Measurements from ENCODE around the gene RANBP3L.
"Not testable (repeated sequence)": the region's sequence is repeated elsewhere in the genome, so short reads cannot be mapped to it uniquely, and the experiment has no call there.

RANBP3L gene

DNA sequence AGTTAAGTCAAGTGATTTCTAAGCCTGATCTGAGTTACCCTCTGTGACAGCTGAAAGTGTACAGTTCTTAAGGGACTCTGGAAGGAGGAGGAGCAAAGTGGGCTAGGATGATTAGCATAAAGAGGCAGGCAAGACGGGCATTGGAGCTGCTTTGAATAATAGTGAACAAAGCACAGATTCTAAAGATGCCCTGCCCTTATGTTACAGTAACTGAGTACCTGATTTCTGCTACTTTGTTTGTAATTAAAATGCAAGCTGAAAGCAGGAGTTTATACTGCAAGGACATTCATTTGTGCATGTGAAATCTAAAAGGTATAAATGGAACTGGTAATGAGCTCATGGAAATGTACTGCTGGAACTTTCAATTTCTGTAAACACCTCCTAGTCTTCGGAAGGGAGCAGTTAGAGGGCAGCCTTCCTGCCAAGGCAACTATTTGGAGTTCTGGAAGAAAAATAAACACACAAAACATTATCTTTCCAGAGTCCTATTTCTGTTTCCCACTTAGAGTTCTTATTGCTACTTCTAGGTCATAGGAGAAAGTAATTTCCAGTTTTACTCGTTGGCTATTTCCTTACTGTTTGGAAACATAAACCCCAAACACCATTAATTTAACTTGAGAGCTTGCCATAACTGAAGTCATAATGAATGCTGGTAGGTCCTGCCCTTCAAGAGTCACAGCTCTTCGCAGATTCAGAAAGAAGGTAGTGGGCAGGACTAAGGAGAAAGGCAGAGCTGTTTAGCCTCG is at the start of gene RANBP3L:
TSS of gene RANBP3L (minus strand) at position 45 of the 746 bp plus-strand sequence. CDS start 486 bp downstream, outside the sequence.
- no peak for DNase-seq

- no peak for DNase-seq
These were observed 45.4 kb upstream of the RANBP3L start for GRCh38 chr5:36346896-36347690.

DNA sequence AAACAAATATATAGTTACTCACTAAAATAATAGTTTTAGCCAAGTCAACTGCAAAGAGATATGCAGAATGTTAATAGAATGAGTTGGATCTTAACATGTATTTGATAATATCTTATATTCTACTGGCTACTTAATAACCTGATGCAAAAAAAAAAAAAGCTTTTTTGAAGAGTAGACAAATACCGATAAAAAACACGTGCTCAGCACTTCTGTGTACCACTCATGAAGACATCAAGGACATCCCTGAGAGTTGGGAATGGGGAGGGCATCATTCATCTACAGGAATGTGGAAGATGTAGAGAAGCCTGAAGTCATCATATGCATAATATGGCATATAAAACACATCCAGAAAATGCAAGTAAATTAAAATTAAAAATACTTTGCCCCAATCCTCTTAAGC is 43.2 kb upstream of the RANBP3L start:
- DNase-seq: no peak

DNA sequence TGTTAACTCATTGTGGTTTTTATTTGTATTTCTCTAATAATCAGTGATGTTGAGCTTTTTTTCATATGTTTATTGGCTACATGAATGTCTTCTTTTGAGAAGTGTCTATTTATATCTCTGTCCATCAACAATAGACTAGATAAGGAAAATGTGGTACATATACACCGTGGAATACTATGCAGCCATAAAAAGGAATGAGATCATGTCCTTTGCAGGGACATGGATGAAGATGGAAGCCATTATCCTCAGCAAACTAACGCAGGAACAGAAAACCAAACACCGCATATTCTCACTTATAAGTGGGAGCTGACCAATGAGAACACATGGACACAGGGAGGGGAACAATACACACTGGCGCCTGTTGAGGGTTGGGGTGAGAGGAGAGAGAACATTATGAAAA is 40.0 kb upstream of the RANBP3L start:
- DNase-seq: not testable (repeated sequence)

GRCh38 chr5:36337597-36337996 is 35.9 kb upstream of the RANBP3L start:
- no peak for DNase-seq

DNA sequence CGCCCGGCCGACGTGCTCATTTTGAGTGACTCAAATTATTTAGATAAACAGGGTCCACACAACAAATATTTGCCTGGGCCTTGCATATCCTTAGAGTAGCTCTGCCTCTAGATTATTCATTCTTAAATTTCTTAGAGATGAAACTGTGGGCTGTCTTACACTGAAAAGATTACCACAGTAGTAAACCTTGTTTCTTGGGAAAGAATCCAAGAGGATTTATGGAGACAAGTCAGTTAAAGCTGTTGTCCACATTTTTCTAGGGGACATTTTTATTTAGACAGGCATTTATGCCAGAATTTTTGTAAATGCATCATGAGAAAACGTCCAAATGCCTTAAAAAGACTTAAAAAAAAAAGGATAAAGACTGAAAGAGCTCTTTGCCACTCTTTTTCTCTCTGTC is 32.6 kb upstream of the RANBP3L start:
- DNase-seq: no peak

DNA sequence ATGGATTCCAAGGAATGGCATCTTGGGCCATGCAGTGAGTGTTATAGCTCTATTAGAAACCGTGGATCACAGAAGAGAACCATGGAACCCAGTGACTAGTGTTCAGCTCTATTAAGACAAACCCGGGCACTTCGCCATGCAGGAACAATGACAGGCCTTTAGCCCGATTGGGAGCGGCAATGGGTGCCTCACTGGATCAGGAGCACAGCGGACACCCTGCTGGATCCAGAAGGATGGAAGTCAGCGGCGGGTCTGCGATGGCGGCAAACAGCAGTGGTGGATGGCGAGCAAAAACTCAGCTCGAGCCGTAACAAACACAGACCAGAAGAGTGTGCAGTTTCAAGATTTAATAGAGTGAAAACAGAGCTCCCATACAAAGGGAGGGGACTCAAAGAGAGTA is 31.0 kb upstream of the RANBP3L start:
- DNase-seq: not testable (repeated sequence)

GRCh38 chr5:36325196-36325595 is 23.5 kb upstream of the RANBP3L start:
- DNase-seq: no peak

GRCh38 chr5:36323926-36324781 is 22.5 kb upstream of the RANBP3L start:
- DNase-seq: no peak

DNA sequence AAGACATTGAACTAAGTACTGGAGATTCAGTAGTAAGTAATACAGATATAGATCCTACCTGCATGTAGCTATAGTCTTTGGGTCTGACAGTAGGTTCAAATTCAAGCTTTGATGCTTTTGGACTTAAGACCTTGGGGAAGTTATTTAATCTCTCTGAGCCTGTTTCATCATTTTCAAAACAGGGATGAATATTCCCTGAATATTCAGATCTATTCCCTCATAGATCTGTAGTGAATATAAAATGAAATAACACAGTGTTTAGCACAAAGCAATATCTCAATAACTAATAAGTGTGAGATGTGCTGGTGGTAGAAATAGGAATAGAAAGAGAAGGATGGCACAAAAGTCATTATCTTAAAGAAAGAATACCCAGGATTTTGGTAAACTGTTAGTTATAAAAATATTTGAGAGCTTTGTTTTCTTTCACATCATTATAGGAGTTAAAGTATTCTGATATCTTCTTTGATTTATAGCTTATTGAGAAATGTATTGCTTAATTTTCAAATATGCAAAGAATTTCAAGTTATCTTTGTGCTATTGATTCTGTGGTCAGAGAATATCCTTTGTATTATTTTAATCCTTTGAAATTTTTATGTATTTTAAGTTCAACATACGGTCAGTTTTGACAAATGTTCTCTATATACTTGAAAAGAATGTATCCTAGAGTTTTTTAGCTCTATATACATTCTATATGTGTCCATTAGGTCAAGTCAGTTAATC is 11.4 kb upstream of the RANBP3L start:
- no peak for DNase-seq

DNA sequence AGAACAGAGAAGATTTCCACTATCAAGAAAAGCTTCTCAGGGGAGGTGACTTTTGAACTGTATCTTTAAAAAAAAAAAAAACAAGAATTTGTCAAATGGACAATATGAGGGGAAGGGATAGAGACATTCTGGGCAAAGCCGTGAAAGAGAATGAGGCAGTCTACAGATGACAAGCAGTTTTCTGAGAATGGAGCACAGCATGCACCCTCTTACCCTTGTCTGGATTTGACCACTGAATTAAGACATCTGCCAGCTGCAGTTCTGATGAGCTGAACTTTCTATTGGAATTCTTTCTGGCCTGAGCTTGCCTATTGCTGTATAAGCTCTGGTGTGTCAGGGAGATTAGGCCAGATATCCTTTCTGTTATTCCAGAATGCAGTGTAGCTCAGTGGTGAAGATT is 10.3 kb upstream of the RANBP3L start:
- no peak for DNase-seq

GRCh38 chr5:36310138-36310537 is 8.4 kb upstream of the RANBP3L start:
- no peak for DNase-seq

DNA sequence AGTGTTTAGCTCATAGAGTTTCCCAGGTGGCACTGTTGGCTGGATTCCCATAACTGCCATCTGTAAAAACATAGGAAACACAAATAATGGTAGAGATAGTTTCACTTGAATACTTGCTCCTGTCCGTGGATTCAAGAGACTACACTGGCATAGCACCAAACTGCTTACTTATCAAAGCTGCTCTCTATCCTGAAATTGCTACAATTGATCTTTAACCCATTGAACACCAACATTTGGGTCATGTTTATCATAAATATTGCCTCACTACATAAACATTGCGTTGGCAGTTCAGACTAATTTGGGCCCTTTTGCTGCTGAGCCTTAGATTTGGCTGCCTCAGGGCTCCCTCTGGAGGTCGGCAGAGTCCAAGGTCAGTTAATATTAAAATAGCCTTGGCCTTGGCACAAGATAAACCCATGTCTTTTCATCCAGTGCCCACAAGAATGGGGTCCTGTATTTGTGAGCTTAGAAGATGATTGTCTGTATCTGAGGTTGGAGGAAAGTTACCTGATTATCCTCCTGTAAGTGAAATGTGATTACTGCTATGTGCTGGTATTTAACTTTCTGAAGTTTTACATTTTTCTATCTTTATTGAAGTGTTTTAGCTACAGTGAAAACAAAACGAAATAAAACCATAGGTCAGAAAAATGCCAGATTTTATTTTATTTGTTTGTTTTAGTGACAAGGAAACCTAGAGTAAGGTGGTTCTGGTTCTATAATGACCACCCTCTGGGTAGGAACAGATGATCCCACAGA is 4.0 kb upstream of the RANBP3L start:
- DNase-seq: peak; percentile 66 to 91

GRCh38 chr5:36304095-36304805 is 2.5 kb upstream of the RANBP3L start:
- DNase-seq: no peak

GRCh38 chr5:36300927-36301540 is 668 bp downstream of the RANBP3L start:
- DNase-seq: no peak

- no peak for DNase-seq
These were observed 1.3 kb downstream of the RANBP3L start for GRCh38 chr5:36300191-36300926.

DNA sequence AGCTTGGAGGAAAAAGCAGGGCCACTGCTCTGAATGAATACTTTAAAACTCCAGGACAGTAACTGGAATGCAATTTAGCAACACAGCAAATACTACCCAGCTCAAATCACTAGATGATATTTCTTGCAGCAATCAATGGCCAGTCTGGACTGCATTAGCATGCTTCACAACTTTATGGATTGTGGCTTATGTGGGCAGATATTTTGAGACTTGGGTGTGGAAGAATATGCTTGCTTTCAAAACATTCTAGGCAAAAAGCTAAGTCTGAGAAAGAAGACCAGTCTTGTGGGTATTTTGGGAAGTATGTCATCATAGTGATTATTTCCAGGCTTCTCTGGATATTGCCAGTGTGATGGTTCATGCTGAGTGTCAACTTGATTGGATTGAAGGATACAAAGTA is 3.1 kb downstream of the RANBP3L start:
- DNase-seq: no peak

DNA sequence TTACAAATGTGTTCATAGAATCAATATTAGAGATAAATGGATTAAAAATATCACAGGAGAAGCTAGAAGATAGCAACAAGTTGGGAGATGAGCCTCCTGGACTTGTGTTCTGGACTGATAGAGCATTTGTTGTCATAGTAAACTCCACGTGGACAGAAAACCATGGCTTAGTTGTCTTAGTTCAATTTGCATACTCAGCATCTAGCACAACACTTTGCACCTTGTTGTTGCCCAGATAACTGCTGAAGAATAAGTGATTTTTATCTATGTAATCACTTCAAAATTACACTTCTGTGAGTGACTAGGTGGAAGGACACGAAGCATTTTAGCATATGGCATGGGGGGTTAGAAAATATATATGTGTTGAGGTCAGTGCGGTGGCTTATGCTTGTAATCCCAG is 4.0 kb downstream of the RANBP3L start:
- no peak for DNase-seq

DNA sequence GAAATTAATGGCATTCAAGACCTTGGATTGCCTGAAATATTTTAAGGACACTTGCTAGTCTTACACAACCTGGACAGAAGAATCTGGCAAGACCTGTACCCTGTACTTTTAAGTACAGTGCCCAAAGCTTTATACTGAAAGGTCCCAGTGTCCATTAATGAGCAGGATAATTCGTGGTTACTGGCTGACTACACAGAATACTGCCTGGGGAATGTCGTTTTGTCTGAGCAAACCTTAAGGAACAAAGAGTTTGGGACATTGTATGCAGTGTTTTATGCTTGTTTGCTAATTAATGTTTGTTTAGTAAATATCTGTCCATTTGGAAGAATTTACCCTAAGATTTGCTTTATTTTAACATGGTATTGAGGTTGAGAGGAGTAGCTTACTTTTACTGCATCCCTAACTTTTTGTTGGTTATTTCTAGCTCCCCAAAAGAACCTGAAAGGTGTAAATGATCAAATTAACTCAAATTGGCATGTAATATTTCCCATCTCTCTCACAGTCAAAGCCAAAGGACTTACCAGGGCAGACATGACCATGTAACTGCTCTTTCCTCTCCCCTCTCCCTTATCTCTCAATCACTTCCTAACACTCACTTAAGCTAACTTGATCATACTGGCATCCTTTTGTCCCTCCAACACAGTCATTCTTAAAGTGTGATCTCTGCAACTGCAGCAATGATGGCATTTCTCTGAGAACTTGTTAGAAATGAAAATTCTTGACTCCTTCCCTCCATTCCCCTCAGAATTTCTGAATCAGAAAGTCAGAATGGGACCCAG is 15.7 kb downstream of the RANBP3L start:
- DNase-seq: no peak
